WI38 (cell line): ENCODE results near the gene STARD6.
"Not testable (repeated sequence)": the region's sequence is repeated elsewhere in the genome, so short reads cannot be mapped to it uniquely, and the experiment has no call there.

ENCODE experiments used
- H3K4me3 ChIP-seq: 2 replicates; pipeline ENCODE4 v1.5.1; 2011; ENCODE audit warnings: low read depth, mild to moderate bottlenecking, control low read depth, low read length
- CTCF ChIP-seq: IDR thresholded peaks from 2 replicates; pipeline ENCODE4 v1.5.1; 2012; ENCODE audit warnings: low read depth, mild to moderate bottlenecking, control low read depth, low read length

The STARD6 gene

DNA sequence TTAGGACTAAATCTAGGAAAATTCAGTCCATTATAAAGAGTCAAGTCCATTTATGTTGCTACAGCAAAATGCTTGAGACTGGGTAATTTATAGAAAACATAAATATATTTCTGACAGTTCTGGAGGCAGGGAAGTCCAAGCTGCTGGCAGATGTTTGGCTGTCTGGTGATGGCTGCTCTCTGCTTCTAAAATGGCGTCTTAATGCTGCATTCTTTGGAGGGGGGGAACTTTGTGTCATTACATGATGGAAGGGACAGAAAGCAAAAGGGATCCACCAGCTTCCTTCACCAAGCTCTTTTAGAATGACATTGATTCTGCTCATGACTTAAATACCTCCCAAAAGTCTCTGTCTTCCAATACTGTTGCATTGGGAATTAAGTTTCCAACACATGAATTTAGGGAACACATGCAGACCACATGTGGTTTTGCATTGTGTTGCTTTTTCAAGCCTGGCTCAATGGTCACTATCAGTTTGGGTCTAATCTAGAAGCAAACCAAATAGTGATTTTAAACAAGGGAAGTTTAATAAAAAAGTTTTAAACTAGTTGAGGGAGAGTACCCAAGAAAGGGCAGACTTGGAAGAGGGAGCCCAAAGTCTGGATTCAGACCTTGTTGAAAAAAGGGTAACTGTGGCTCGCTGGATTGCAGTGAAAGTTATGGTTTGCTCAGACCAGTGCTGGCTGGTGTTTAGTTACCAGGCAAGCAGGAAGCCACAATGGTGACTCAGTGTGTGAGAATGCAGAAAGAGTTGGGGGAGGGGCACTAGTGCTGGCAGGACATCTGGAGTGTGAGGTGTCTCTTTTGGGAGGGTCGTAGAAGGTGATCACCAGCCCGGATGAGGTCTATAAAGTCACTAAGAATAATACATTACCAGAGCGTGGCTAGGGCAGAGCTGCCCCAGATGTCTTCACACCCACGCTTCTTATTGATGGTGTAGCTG lies 30.8 kb upstream of the STARD6 start:
- TF ChIP-seq CTCF, result no peak
- no peak overlapping the region for H3K4me3 ChIP-seq

- no peak for TF ChIP-seq CTCF
- H3K4me3 ChIP-seq, result no peak overlapping the region
Observed at GRCh38 chr18:54387631-54388030, 30.0 kb upstream of the STARD6 start.

- H3K4me3 ChIP-seq, result not testable (repeated sequence)
Observed at GRCh38 chr18:54386800-54387495, 29.3 kb upstream of the STARD6 start.

DNA sequence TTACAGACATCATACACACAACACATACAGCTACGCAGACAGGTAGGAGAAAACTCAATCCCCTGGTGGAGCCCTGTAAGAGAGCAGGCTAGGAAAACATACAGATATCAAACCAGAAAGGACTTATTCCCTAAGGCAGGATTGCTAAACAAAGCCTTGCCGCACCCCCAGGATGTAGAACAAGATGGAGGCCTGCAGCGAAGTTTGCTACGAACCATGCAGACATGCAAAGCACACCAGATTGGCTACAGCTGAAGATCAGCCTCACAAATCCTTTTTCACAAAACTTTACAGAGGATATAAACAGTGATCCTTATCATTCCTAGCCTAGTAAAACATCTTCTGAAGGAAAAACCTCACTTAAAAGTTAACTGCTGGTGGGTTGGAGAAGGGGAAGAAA lies 28.4 kb upstream of the STARD6 start:
- no peak overlapping the region for H3K4me3 ChIP-seq
- no peak for TF ChIP-seq CTCF

GRCh38 chr18:54382733-54383252 lies 25.1 kb upstream of the STARD6 start:
- no peak overlapping the region for H3K4me3 ChIP-seq
- TF ChIP-seq CTCF, result no peak

- no peak for TF ChIP-seq CTCF
- no peak overlapping the region for H3K4me3 ChIP-seq
Observed at GRCh38 chr18:54382076-54382475, 24.4 kb upstream of the STARD6 start.

DNA sequence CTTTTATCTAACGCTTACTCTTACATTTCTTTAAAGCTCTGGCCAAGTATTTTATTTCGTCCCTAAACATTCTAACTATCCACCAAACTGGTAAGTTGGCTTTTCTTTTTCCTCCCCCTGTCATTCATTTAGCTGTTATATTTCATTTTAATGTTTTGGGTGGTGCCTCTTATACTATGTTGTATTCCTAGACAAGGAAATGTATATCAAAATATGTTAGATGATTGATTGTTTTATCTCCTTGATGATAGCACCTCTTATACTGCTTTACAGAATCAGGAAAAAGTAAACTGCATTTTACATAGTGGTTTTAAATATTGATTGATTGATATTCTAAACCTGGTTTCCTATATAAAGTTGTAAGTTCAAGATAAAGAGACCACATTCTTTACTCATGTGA lies 24.0 kb upstream of the STARD6 start:
- no peak for TF ChIP-seq CTCF
- no peak overlapping the region for H3K4me3 ChIP-seq
